H1 (cell line): ENCODE measurements around the gene COL8A1.

Source experiments
- EZH2 ChIP-seq: fragments of 200-600 bp; sonication (generic); IDR thresholded peaks from 2 replicates; pipeline ENCODE4 v1.7.1; 2012; ENCODE audit warnings: low read depth, mild to moderate bottlenecking, moderate library complexity, low read length, inconsistent platforms; ENCODE audit not compliant: severe bottlenecking
- KDM5A ChIP-seq: fragments of 200-600 bp; IDR thresholded peaks from 2 replicates; pipeline ENCODE4 v1.7.1; 2012; ENCODE audit warnings: mild to moderate bottlenecking, low read length, inconsistent platforms, mixed read lengths
- TBP ChIP-seq: IDR thresholded peaks from 2 replicates; pipeline ENCODE4 v1.6.1; 2011; ENCODE audit warnings: low read depth, low read length, improper control_type of control experiment

DNA sequence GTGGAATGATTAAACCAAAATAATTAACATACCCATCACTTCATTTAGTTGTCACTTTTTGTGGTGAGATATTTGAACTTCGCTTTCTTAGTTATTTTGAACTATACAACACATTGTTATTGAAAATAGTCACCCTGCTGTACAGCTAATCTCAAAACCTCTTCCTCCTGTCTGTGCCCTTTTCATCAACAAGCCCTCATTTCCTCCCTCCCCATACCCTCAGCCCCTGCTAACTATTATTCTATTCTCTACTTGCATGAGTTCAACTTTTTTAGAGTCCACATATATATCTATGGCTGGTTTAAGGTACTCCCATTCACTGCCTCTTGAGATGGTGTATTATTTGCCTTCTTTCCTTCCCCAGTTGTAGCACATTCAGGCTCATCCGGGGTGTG lies 32.2 kb downstream of the COL8A1 start:
- TF ChIP-seq TBP (no peak), EZH2 (no peak), KDM5A (no peak)
